ENCODE data around the gene TMEM121. TPM values are rescaled to one million over a fixed set of nuclear protein-coding genes. Genes with fewer than 3 reads are reported as not detected.

Gene TMEM121
- total and polyA plus RNA-seq, 4 donors = 0.33 to 1.5 (median 0.37) TPM; not detected in 1

DNA sequence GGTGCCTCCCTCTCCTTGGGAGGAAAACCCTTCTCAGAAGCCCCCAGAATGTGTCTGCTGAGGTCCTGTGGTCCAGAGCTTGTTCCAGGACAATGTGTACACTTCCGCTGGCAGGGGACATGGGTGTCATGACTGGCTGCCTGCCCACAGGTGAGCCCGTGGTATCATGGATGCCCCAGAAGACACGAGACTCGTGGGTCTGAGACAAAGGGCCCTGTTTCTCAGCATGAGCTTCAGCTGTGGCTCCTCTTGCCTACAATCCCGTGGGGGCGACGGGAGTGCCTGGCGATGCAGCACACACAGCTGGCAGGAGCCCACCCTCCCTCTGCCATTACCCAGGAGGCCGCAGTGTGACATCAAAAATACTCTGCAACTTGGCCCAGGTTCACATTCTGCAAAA is 7.0 kb downstream of the TMEM121 start:
- H3K9me3 ChIP-seq (ENCODE audit: control insufficient read depth in 4 of 4, low read length in 3 of 4) = no peaks in the 10 kb centered on the region
- H3K27me3 ChIP-seq (ENCODE audit: control insufficient read depth in 4 of 4, insufficient read depth in 4 of 4, low read length in 3 of 4) = peaks cover 0 to under 1% (median 0%) of the 10 kb centered on the region in 4 donors
- H3K4me3 ChIP-seq (ENCODE audit: low read depth in 1 of 3, low read length in 3 of 3) = no peak overlapping the region
- H3K36me3 ChIP-seq (ENCODE audit: control insufficient read depth in 4 of 4, insufficient read depth in 3 of 4, low read depth in 1 of 4, low read length in 3 of 4) = peaks cover 0 to 1% (median 0%) of the 10 kb centered on the region in 4 donors
- DNase-seq (ENCODE audit: low spot score) = no peak
- peaks cover 2 to 9% (median 5%) of the 10 kb centered on the region in 4 donors for H3K4me1 ChIP-seq (ENCODE audit: control insufficient read depth in 4 of 4, insufficient read depth in 4 of 4, low read length in 3 of 4)
- no peak overlapping the region for H3K27ac ChIP-seq (ENCODE audit: low read depth in 1 of 2, low read length in 2 of 2)
- TF ChIP-seq YY1 (IDR thresholded peaks at IDR 0.05) (no peak), JUND (IDR thresholded peaks at IDR 0.05) (no peak), FOXA2 (IDR thresholded peaks at IDR 0.05) (no peak), GABPA (IDR thresholded peaks at IDR 0.05 in 1 of 2, conservative IDR thresholded peaks at IDR 0.05 in 1 of 2) (no peak), EGR1 (IDR thresholded peaks at IDR 0.05; ENCODE audit: low read depth in 2 of 2) (no peak), NR2F2 (IDR thresholded peaks at IDR 0.05) (no peak), SP1 (IDR thresholded peaks at IDR 0.05) (no peak), HNF4A (conservative IDR thresholded peaks at IDR 0.05) (no peak), TAF1 (conservative IDR thresholded peaks at IDR 0.05) (no peak), RAD21 (IDR thresholded peaks at IDR 0.05) (no peak), FOXA1 (IDR thresholded peaks at IDR 0.05) (no peak)
- TF ChIP-seq, protein P1, sequence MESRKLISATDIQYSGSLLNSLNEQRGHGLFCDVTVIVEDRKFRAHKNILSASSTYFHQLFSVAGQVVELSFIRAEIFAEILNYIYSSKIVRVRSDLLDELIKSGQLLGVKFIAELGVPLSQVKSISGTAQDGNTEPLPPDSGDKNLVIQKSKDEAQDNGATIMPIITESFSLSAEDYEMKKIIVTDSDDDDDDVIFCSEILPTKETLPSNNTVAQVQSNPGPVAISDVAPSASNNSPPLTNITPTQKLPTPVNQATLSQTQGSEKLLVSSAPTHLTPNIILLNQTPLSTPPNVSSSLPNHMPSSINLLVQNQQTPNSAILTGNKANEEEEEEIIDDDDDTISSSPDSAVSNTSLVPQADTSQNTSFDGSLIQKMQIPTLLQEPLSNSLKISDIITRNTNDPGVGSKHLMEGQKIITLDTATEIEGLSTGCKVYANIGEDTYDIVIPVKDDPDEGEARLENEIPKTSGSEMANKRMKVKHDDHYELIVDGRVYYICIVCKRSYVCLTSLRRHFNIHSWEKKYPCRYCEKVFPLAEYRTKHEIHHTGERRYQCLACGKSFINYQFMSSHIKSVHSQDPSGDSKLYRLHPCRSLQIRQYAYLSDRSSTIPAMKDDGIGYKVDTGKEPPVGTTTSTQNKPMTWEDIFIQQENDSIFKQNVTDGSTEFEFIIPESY (IDR thresholded peaks at IDR 0.05) = no peak
- TF ChIP-seq, protein P2, sequence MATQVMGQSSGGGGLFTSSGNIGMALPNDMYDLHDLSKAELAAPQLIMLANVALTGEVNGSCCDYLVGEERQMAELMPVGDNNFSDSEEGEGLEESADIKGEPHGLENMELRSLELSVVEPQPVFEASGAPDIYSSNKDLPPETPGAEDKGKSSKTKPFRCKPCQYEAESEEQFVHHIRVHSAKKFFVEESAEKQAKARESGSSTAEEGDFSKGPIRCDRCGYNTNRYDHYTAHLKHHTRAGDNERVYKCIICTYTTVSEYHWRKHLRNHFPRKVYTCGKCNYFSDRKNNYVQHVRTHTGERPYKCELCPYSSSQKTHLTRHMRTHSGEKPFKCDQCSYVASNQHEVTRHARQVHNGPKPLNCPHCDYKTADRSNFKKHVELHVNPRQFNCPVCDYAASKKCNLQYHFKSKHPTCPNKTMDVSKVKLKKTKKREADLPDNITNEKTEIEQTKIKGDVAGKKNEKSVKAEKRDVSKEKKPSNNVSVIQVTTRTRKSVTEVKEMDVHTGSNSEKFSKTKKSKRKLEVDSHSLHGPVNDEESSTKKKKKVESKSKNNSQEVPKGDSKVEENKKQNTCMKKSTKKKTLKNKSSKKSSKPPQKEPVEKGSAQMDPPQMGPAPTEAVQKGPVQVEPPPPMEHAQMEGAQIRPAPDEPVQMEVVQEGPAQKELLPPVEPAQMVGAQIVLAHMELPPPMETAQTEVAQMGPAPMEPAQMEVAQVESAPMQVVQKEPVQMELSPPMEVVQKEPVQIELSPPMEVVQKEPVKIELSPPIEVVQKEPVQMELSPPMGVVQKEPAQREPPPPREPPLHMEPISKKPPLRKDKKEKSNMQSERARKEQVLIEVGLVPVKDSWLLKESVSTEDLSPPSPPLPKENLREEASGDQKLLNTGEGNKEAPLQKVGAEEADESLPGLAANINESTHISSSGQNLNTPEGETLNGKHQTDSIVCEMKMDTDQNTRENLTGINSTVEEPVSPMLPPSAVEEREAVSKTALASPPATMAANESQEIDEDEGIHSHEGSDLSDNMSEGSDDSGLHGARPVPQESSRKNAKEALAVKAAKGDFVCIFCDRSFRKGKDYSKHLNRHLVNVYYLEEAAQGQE (IDR thresholded peaks at IDR 0.05) = no peak
- TF ChIP-seq, protein P3, sequence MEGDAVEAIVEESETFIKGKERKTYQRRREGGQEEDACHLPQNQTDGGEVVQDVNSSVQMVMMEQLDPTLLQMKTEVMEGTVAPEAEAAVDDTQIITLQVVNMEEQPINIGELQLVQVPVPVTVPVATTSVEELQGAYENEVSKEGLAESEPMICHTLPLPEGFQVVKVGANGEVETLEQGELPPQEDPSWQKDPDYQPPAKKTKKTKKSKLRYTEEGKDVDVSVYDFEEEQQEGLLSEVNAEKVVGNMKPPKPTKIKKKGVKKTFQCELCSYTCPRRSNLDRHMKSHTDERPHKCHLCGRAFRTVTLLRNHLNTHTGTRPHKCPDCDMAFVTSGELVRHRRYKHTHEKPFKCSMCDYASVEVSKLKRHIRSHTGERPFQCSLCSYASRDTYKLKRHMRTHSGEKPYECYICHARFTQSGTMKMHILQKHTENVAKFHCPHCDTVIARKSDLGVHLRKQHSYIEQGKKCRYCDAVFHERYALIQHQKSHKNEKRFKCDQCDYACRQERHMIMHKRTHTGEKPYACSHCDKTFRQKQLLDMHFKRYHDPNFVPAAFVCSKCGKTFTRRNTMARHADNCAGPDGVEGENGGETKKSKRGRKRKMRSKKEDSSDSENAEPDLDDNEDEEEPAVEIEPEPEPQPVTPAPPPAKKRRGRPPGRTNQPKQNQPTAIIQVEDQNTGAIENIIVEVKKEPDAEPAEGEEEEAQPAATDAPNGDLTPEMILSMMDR (IDR thresholded peaks at IDR 0.05; ENCODE audit: low read depth, low read length, missing input control) = no peak
- TF ChIP-seq, protein P4, sequence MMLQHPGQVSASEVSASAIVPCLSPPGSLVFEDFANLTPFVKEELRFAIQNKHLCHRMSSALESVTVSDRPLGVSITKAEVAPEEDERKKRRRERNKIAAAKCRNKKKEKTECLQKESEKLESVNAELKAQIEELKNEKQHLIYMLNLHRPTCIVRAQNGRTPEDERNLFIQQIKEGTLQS (IDR thresholded peaks at IDR 0.05) = no peak
- WGBS = 81% methylated on average over 9 of the region's 9 CpGs
- H3K9ac ChIP-seq (ENCODE audit: low read depth in 1 of 2, low read length in 2 of 2) = no peak overlapping the region

DNA sequence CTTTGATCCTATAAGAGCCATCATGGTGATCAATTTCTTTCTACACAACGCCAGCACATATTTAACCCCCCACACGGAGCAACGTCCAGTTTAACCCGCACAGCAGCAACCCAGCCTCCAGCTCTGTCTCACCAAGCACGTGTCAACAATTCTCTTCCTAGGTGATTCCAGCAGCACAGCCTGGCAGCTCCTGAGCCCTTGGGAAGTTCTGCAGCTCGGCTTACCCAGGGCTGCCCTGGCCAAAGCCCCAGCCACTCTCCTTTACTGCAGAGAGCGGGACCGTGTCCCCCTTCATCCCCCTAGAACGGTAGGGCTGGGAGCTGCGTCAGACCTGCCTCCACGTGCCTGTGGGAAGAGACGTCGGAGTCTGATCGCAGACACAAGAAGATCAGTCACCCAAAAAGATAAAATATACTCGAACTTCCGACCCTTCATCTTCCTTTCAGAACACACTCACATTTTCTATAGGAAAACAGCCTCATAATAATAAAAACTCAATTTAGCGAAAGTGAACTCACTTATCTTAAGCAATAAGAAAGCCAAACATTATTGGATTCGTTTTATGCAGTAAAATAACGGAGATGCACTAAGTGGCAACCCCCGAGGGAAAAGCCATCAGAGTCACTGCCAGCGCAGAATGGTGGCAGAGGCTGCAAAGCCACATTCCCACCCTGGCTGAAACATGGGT is 7.6 kb downstream of the TMEM121 start:
- no peak overlapping the region for H3K4me3 ChIP-seq (ENCODE audit: low read depth in 1 of 3, low read length in 3 of 3)
- no peaks in the 10 kb centered on the region for H3K9me3 ChIP-seq (ENCODE audit: control insufficient read depth in 4 of 4, low read length in 3 of 4)
- 67% methylated on average over 21 of the region's 21 CpGs for WGBS
- no peak overlapping the region for H3K9ac ChIP-seq (ENCODE audit: low read depth in 1 of 2, low read length in 2 of 2)
- DNase-seq (ENCODE audit: low spot score) = no peak
- TF ChIP-seq GABPA (IDR thresholded peaks at IDR 0.05 in 1 of 2, conservative IDR thresholded peaks at IDR 0.05 in 1 of 2) = no peak
- no peak for TF ChIP-seq HNF4G (IDR thresholded peaks at IDR 0.05)
- TF ChIP-seq, protein P5, sequence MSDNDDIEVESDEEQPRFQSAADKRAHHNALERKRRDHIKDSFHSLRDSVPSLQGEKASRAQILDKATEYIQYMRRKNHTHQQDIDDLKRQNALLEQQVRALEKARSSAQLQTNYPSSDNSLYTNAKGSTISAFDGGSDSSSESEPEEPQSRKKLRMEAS (IDR thresholded peaks at IDR 0.05) = no peak
- no peak for TF ChIP-seq SP1 (IDR thresholded peaks at IDR 0.05)
- H3K4me1 ChIP-seq (ENCODE audit: control insufficient read depth in 4 of 4, insufficient read depth in 4 of 4, low read length in 3 of 4) = peaks cover 0 to 4% (median 2%) of the 10 kb centered on the region in 4 donors
- H3K36me3 ChIP-seq (ENCODE audit: control insufficient read depth in 4 of 4, insufficient read depth in 3 of 4, low read depth in 1 of 4, low read length in 3 of 4) = peaks cover 0 to 1% (median 0%) of the 10 kb centered on the region in 4 donors
- peaks cover 0 to 4% (median 0%) of the 10 kb centered on the region in 4 donors for H3K27me3 ChIP-seq (ENCODE audit: control insufficient read depth in 4 of 4, insufficient read depth in 4 of 4, low read length in 3 of 4)
- H3K27ac ChIP-seq (ENCODE audit: low read depth in 1 of 2, low read length in 2 of 2) = no peak overlapping the region
